HepG2 (cell line): Measurements from ENCODE around the gene CMC4. TPM values are rescaled to one million over a fixed set of nuclear protein-coding genes. Genes with fewer than 3 reads are reported as not detected.

Experiments used
- ATAC-seq: fragments of 200-7000 bp; cut with Tn5 transposase; 3 replicates; pipeline ENCODE4 v1.9.1; 2020; ENCODE audit warnings: mild to moderate bottlenecking, moderate library complexity
- BruUV-seq: library from RNA; stranded (reverse); fragments of 400-500 nt; replicated peaks from 2 replicates; lab custom pipeline; 2021; lab: Mats Ljungman, UMichigan
- CTCF ChIA-PET: fragments of 300-600 bp; formaldehyde crosslinking; extraction: SDS; loops from one replicate; lab custom pipeline; 2021; ENCODE audit warnings: low total read pairs, inconsistent platforms, low intra/inter-chr PET ratio; lab: Yijun Ruan, JAX
- POLR2A ChIA-PET: fragments of 350-600 bp; sonication (Branson Sonifier 250); formaldehyde crosslinking; loops from one replicate; lab custom pipeline; 2020; ENCODE audit warnings: antibody characterized with exemption, inconsistent platforms; lab: Yijun Ruan, JAX
- DNase-seq: peaks from one replicate; pipeline ENCODE4 v3.0.0-alpha.2; 2015; ENCODE audit warnings: low spot score
- FAIRE-seq: peaks from 3 replicates; lab custom pipeline; 2011; peaks lifted over from hg19 to GRCh38; lab: Jason Lieb, UNC
- H2AFZ ChIP-seq: one replicate; pipeline ENCODE4 v1.6.1; 2011; ENCODE audit warnings: low read length, inconsistent platforms
- H3K27ac ChIP-seq: fragments of 300-600 bp; 3 replicates; pipeline ENCODE4 v1.8.0; 2011; ENCODE audit warnings: mixed run types, mild to moderate bottlenecking, mixed read lengths, low read length, inconsistent platforms; ENCODE audit not compliant: insufficient read depth; ENCODE audit errors: extremely low read length
- H3K27me3 ChIP-seq, 2 experiments: fragments of 200-600 bp in 1 of 2; 2 replicates in 1 of 2; 3 replicates in 1 of 2; pipeline versions ENCODE4 v1.6.0 to v1.8.0; 2011; ENCODE audit warnings: low read length in 2 of 2, mild to moderate bottlenecking in 2 of 2, moderate library complexity in 2 of 2, inconsistent platforms in 1 of 2; ENCODE audit not compliant: insufficient read depth in 2 of 2, control insufficient read depth in 1 of 2
- H3K36me3 ChIP-seq, 2 experiments: fragments of 200-600 bp in 1 of 2; replicated peaks in 1 of 2; 2 replicates in 1 of 2; 3 replicates in 1 of 2; pipeline versions ENCODE4 v1.5.1 to v1.8.0; 2011; ENCODE audit warnings: low read length in 2 of 2, inconsistent platforms in 1 of 2; ENCODE audit not compliant: insufficient read depth in 2 of 2, control insufficient read depth in 1 of 2
- H3K4me1 ChIP-seq: 2 replicates; pipeline ENCODE4 v1.5.1; 2012; ENCODE audit warnings: low read length, inconsistent platforms; ENCODE audit not compliant: insufficient read depth
- H3K4me2 ChIP-seq: 2 replicates; pipeline ENCODE4 v1.6.0; 2011; ENCODE audit warnings: low read depth, low read length, inconsistent platforms
- H3K4me3 ChIP-seq, 3 experiments: fragments of 200-600 bp in 1 of 3; sonication (generic), shearing (Covaris generic) in 1 of 3; replicated peaks in 1 of 3; 2 replicates each; pipeline ENCODE4 v1.5.1; 2011 to 2016; ENCODE audit warnings: low read length in 3 of 3, inconsistent platforms in 2 of 3, low read depth in 2 of 3, mild to moderate bottlenecking in 2 of 3, control low read depth in 1 of 3, mixed read lengths in 1 of 3; ENCODE audit not compliant: insufficient read depth in 1 of 3
- H3K79me2 ChIP-seq: one replicate; pipeline ENCODE4 v1.6.1; 2011; ENCODE audit warnings: low read length, inconsistent platforms; ENCODE audit not compliant: insufficient read depth
- H3K9ac ChIP-seq: 2 replicates; pipeline ENCODE4 v1.6.0; 2011; ENCODE audit warnings: mild to moderate bottlenecking, low read depth, low read length, inconsistent platforms; ENCODE audit not compliant: insufficient read depth
- H3K9me3 ChIP-seq: 2 replicates; pipeline ENCODE4 v1.5.1; 2012; ENCODE audit warnings: mild to moderate bottlenecking, low read length
- H4K20me1 ChIP-seq: 2 replicates; pipeline ENCODE4 v1.6.0; 2011; ENCODE audit warnings: inconsistent platforms, mild to moderate bottlenecking, low read length, moderate library complexity; ENCODE audit not compliant: insufficient read depth
- ATF7 ChIP-seq, 2 experiments: fragments of 450-650 bp in 1 of 2; sonication (generic) in 1 of 2; formaldehyde crosslinking in 1 of 2; IDR thresholded peaks; 2 replicates each; pipeline versions ENCODE4 v1.4.0 to v1.6.1; 2016 to 2020; ENCODE audit warnings: antibody characterized with exemption in 1 of 2, mild to moderate bottlenecking in 1 of 2, missing genetic modification reagents in 1 of 2
- ZNF777 ChIP-seq: sonication (generic); formaldehyde crosslinking; IDR thresholded peaks from 2 replicates; pipeline ENCODE4 v1.4.0; 2020; ENCODE audit warnings: missing genetic modification reagents
- WGBS: methylation state at CpG from one replicate; pipeline ENCODE4 v1.1.6; 2017; ENCODE audit warnings: low lambda C conversion rate; 5-methylcytosine and 5-hydroxymethylcytosine counted together
- in situ Hi-C: cut with HindIII; loops from 2 replicates; pipeline ENCODE4 v1.10.0; 2017; ENCODE audit warnings: low pct_unique_long_range_greater_than_20kb; ENCODE audit not compliant: extremely low pct_ligation_motif_present
- intact Hi-C: fragments of 100-400 bp; cut with micrococcal nuclease; formaldehyde crosslinking; loops from one replicate; pipeline ENCODE4 v1.10.0; 2022; ENCODE audit not compliant: unreplicated experiment
- polyA plus RNA-seq, 8 experiments: library from polyadenylated mRNA; depleted of rRNA in 3 of 8; stranded (reverse) in 7 of 8; unstranded in 1 of 8; fragments of >200 nt; fragmentation: Illumina TruSeq in 4 of 8; extraction: Trizol in 4 of 8; gene quantifications; 2 replicates each; pipeline versions ENCODE4 v1.2.1 to v1.2.3, GENCODE V29; 2011 to 2016; ENCODE audit warnings: low read depth in 4 of 8, missing spikeins in 1 of 8, mixed read lengths in 1 of 8; ENCODE audit not compliant: insufficient read depth in 1 of 8
- total RNA-seq, 5 experiments: library from RNA; depleted of rRNA; stranded (reverse); fragments of >200 nt; fragmentation: Illumina TruSeq; extraction: Trizol; gene quantifications; 2 replicates each; pipeline ENCODE4 v1.2.3, GENCODE V29; 2016; ENCODE audit warnings: low read depth in 1 of 5

Gene CMC4
- total and polyA plus RNA-seq, 2 of the 13 experiments (the other 11 are each of a cell fraction or from before 2014, with no cell fraction given), result 5.6 to 11.5 TPM

DNA sequence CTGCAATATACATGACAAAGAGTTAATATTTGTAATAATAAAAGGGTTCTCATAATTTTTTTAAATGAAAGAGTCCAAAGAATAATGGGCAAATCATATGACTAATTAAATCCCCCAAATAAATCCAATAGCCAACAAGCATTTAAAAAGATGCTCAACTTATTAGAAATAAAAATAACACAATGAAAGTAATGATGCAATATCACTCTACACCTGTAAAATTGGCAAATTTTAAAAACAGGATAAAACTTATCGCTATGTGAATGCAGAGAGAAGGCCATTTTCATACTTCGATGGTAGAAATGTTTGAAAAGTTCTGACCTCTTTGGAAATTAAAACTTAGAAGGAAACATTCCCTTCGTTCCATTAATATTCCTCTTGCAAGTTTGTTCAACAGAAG, 50.3 kb downstream of the CMC4 start:
- WGBS, result 36% methylated on average over 3 of the region's 3 CpGs

More for the DNA sequence above, 50.3 kb downstream of the CMC4 start:
- no peak for ATAC-seq
- CTCF ChIA-PET, result no interaction called here
- Histone ChIP-seq H3K27me3 (no peaks in the 10 kb centered on the region), H3K4me3 (no peak overlapping the region), H3K27ac (no peak overlapping the region), H2AFZ (no peak overlapping the region), H3K9ac (no peak overlapping the region), H4K20me1 (no peaks in the 10 kb centered on the region)
- in situ Hi-C loops, result no loop called here
- FAIRE-seq, result no peak
- intact Hi-C loops, result no loop called here
- DNase-seq, result no peak
- no TSS peak for BruUV-seq
- POLR2A ChIA-PET, result no interaction called here
- TF ChIP-seq ATF7 (IDR thresholded peaks at IDR 0.05), result peak; percentile 26; the same call in 1 of the 2 replicates
- TF ChIP-seq ATF7 (CRISPR knock-in tag; IDR thresholded peaks at IDR 0.05), result no peak
- no peak for TF ChIP-seq ZNF777 (CRISPR knock-in tag)
- TF ChIP-seq, all 625 proteins: peak for 1
- Histone ChIP-seq H3K36me3 (no peaks in the 10 kb centered on the region), H3K79me2 (no peaks in the 10 kb centered on the region), H3K4me2 (no peak overlapping the region), H3K9me3 (no peaks in the 10 kb centered on the region), H3K4me1 (peaks cover 18% of the 10 kb centered on the region; the same call in 1 of the 2 replicates)

Other genes with a start within 250 kb of the CMC4 start
- gene SMIM9, start 236.5 kb downstream of the CMC4 start, total RNA-seq (2016; rRNA removed; fragmentation: Illumina TruSeq; extraction: Trizol), result not detected in 2 replicates
- not detected in 2 replicates for gene SMIM9, start 236.5 kb downstream of the CMC4 start, polyA plus RNA-seq (2011; rRNA removed)
- 5.0 and 5.4 TPM in 2 replicates for gene F8A1, start 184.8 kb downstream of the CMC4 start, total RNA-seq (2016; rRNA removed; fragmentation: Illumina TruSeq; extraction: Trizol)
- 3.6 and 3.9 TPM in 2 replicates for gene F8A1, start 184.8 kb downstream of the CMC4 start, polyA plus RNA-seq (2011; rRNA removed)
- gene F8, start 48.4 kb downstream of the CMC4 start, total RNA-seq (2016; rRNA removed; fragmentation: Illumina TruSeq; extraction: Trizol), result 0.21 and 0.29 TPM in 2 replicates
- gene F8, start 48.4 kb downstream of the CMC4 start, polyA plus RNA-seq (2011; rRNA removed), result 0.37 and 0.61 TPM in 2 replicates
- 65.3 and 81.6 TPM in 2 replicates for gene FUNDC2, start 44.3 kb downstream of the CMC4 start, total RNA-seq (2016; rRNA removed; fragmentation: Illumina TruSeq; extraction: Trizol)
- 92.9 and 109 TPM in 2 replicates for gene FUNDC2, start 44.3 kb downstream of the CMC4 start, polyA plus RNA-seq (2011; rRNA removed)
- gene MTCP1, start within 50 bp of the CMC4 start, total RNA-seq (2016; rRNA removed; fragmentation: Illumina TruSeq; extraction: Trizol), result 13.6 and 18.9 TPM in 2 replicates
- 5.1 and 6.1 TPM in 2 replicates for gene MTCP1, start within 50 bp of the CMC4 start, polyA plus RNA-seq (2011; rRNA removed)
- 24.3 and 44.2 TPM in 2 replicates for gene BRCC3, start 372 bp upstream of the CMC4 start, total RNA-seq (2016; rRNA removed; fragmentation: Illumina TruSeq; extraction: Trizol)
- 16.1 and 19.8 TPM in 2 replicates for gene BRCC3, start 372 bp upstream of the CMC4 start, polyA plus RNA-seq (2011; rRNA removed)
- 72.6 and 95.2 TPM in 2 replicates for gene VBP1, start 145.3 kb upstream of the CMC4 start, total RNA-seq (2016; rRNA removed; fragmentation: Illumina TruSeq; extraction: Trizol)
- gene VBP1, start 145.3 kb upstream of the CMC4 start, polyA plus RNA-seq (2011; rRNA removed), result 14.0 and 20.4 TPM in 2 replicates
- 0.07 and 0.15 TPM in 2 replicates for gene RAB39B, start 193.4 kb upstream of the CMC4 start, total RNA-seq (2016; rRNA removed; fragmentation: Illumina TruSeq; extraction: Trizol)
- gene RAB39B, start 193.4 kb upstream of the CMC4 start, polyA plus RNA-seq (2011; rRNA removed), result 0.04 and 0.05 TPM in 2 replicates